Testis (tissue), 3 donors: ENCODE results near the gene SSC4D. TPM values are rescaled to one million over a fixed set of nuclear protein-coding genes. Genes with fewer than 3 reads are reported as not detected.
"Not testable (repeated sequence)": the region's sequence is repeated elsewhere in the genome, so short reads cannot be mapped to it uniquely, and the experiment has no call there.

Experiments
- DNase-seq: peaks from one replicate; pipeline ENCODE4 v3.0.0-alpha.2; 2019
- H3K27ac ChIP-seq, 2 donors: fragments of 200-600 bp; sonication (generic); one replicate each; pipeline ENCODE4 v1.5.1; 2019
- H3K27me3 ChIP-seq: fragments of 200-600 bp; sonication (generic); one replicate; pipeline ENCODE4 v1.5.1; 2019
- H3K36me3 ChIP-seq: fragments of 200-600 bp; sonication (generic); one replicate; pipeline ENCODE4 v1.5.1; 2017; ENCODE audit warnings: low read depth; ENCODE audit errors: missing control alignments
- H3K4me1 ChIP-seq: fragments of 200-600 bp; sonication (generic); one replicate; pipeline ENCODE4 v1.5.1; 2019
- H3K4me3 ChIP-seq, 2 donors: fragments of 200-600 bp; sonication (generic); one replicate each; pipeline ENCODE4 v1.5.1; 2017 to 2019
- H3K9me3 ChIP-seq: fragments of 200-600 bp; sonication (generic); one replicate; pipeline ENCODE4 v1.5.1; 2017
- CTCF ChIP-seq, 3 experiments: fragments of 450-650 bp in 2 of 3; fragments of 200-600 bp in 1 of 3; sonication (generic) in 1 of 3; IDR thresholded peaks; one replicate each; pipeline ENCODE4 v1.5.1; 2016 to 2019; ENCODE audit warnings: antibody characterized with exemption in 3 of 3, mild to moderate bottlenecking in 2 of 3, moderate library complexity in 1 of 3
- POLR2A ChIP-seq: fragments of 450-650 bp; IDR thresholded peaks from one replicate; pipeline ENCODE4 v1.6.1; 2017; ENCODE audit warnings: antibody characterized with exemption, mild to moderate bottlenecking, moderate library complexity
- WGBS, 2 donors: methylation state at CpG; one replicate each; pipeline ENCODE4 v1.1.5; 2018; 5-methylcytosine and 5-hydroxymethylcytosine counted together
- intact Hi-C: fragments of 100-400 bp; cut with DNase I; formaldehyde crosslinking; loops from one replicate; pipeline ENCODE4 v1.15.1; 2023; ENCODE audit warnings: low total_unique reads
- polyA plus RNA-seq: library from polyadenylated mRNA; stranded (reverse); fragments of 350-450 nt; fragmentation: Illumina TruSeq; extraction: RNeasy Lipid Tissue Mini Kit (QIAGEN cat#74804); gene quantifications from one replicate; pipeline ENCODE4 v1.2.3, GENCODE V29; 2014; ENCODE audit warnings: low read depth, low replicate concordance; ENCODE audit not compliant: insufficient read depth
- total RNA-seq, 2 donors: library from RNA; depleted of rRNA; stranded (reverse); fragments of >200 nt; gene quantifications; one replicate each; pipeline ENCODE4 v1.2.3, GENCODE V29; 2016

The SSC4D gene
- total and polyA plus RNA-seq, 3 donors from 2014 or later, result 1.8 to 2.8 (median 2.3) TPM

GRCh38 chr7:76369018-76369417, 40.5 kb downstream of the SSC4D start:
- no peaks in the 10 kb centered on the region for H3K9me3 ChIP-seq
- intact Hi-C loops, result no loop called here
- no peaks in the 10 kb centered on the region for H3K27me3 ChIP-seq
- peaks cover 19% of the 10 kb centered on the region for H3K4me1 ChIP-seq
- no peak for DNase-seq
- H3K4me3 ChIP-seq, result no peak overlapping the region
- TF ChIP-seq POLR2A (no peak), CTCF (IDR thresholded peaks at IDR 0.05) (no peak)
- WGBS, 2 donors, result 78 to 91% methylated on average over 4 to 6 of the region's 6 CpGs
- H3K36me3 ChIP-seq, result no peaks in the 10 kb centered on the region
- H3K27ac ChIP-seq, result no peak overlapping the region

DNA sequence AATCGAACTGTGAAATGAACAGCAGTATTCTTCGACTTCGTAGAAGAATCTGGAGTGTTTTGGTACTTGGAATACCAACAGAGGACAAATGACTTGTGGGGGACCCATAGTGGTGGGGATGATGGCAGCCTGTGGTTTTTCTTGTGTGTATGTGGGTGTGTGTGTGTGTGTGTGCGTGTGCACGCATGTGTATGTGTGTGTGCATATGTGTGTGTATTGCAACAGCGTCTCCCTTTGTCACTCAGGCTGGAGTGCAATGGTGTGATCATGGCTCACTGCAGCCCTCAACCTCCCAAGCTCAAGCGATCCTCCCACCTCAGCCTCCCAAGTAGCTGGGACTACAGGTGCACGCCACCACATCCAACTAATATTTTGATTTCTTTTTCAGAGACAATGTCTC, 41.3 kb downstream of the SSC4D start:
- TF ChIP-seq CTCF (IDR thresholded peaks at IDR 0.05) (no peak), POLR2A (no peak)
- no peak for DNase-seq
- H3K4me1 ChIP-seq, result peaks cover 16% of the 10 kb centered on the region
- 85 to 95% methylated on average over 8 of the region's 8 CpGs for WGBS, 2 donors
- no peak overlapping the region for H3K4me3 ChIP-seq
- H3K27me3 ChIP-seq, result no peaks in the 10 kb centered on the region
- intact Hi-C loops, result no loop called here
- no peaks in the 10 kb centered on the region for H3K9me3 ChIP-seq
- H3K36me3 ChIP-seq, result no peaks in the 10 kb centered on the region
- H3K27ac ChIP-seq, result no peak overlapping the region

DNA sequence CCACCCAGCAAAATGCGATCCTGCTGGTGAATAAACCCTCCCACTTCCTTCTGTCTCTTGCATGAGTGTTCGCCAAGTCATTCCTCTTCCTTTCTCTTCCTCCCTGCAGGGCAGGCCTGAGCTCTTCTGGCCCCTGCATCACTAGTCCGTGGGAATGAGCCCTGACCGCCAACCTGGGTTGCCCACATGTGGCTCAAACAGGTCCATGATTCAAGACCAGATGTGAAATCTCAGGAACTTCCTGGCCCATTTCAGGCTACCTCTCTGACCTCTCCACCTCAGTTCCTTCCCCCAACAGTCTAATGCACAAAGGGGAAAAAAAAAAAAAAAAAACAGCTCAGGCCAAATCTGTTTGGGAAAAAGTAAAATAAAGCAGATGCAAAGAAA, 45.3 kb downstream of the SSC4D start:
- H3K4me3 ChIP-seq, result no peak overlapping the region
- WGBS, 2 donors, result 30 to 51% methylated on average over 4 of the region's 4 CpGs
- intact Hi-C loops, result no loop called here
- no peak for TF ChIP-seq CTCF (IDR thresholded peaks at IDR 0.05)
- TF ChIP-seq POLR2A, result no peak
- H3K36me3 ChIP-seq, result no peaks in the 10 kb centered on the region
- no peaks in the 10 kb centered on the region for H3K9me3 ChIP-seq
- H3K27me3 ChIP-seq, result no peaks in the 10 kb centered on the region
- H3K4me1 ChIP-seq, result peaks cover 16% of the 10 kb centered on the region
- DNase-seq, result no peak
- peak overlapping the region; percentile 65 to 88 for H3K27ac ChIP-seq

DNA sequence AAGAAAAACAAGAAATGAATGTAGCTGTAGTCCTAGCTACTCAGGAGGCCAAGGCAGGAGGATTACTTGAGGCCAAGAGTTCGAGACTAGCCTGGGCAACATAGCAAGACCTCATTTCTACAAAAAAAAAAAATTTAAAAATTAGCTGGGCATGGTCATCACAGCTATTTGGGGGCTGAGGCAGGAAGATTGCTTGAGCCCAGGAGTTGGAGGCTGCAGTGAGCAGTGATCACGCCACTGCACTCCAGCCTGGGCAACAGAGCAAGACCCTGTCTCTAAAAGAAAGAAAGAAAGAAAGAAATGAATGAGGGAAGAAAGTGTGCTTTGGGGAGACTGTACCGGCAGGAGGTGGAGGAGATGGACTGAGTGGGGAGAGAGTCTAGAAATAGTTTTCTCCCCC, 45.7 kb downstream of the SSC4D start:
- WGBS, 2 donors, result 80 to 85% methylated on average over 3 of the region's 3 CpGs
- Histone ChIP-seq H3K4me1 (peaks cover 16% of the 10 kb centered on the region), H3K27ac (peak overlapping the region in 1 of 2 donors; percentile 88)
- H3K36me3 ChIP-seq, H3K9me3 ChIP-seq, H3K4me3 ChIP-seq, intact Hi-C loops, H3K27me3 ChIP-seq, DNase-seq: not testable (repeated sequence)

DNA sequence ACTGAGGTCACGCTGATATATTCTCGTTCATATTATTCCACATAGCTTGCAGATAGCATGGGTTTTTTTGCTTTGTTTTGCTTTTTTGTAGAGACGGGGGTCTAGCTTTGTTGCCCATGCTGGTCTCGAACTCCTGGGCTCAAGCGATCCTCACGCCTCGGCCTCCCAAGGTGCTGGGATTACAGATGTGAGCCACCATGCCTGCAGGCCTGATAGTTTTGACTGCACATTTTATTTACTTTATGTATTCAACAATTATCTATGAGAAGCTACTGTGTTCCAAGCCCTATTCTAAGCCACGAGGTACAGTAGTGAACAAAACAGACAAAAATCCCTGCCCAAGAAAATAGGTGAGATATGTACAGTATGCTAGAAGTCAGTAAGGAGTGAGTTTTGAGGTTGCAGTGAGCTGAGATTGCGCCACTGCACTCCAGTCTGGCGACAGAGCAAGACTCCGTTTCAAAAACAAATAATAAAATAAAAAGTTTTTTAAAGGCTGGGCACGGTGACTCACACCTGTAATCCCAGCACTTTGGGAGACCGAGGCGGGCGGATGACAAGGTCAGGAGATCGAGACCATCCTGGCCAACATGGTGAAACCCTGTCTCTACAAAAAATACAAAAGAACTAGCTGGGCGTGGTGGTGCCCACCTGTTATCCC, 49.4 kb downstream of the SSC4D start:
- Histone ChIP-seq H3K4me3 (peak overlapping the region in 1 of 2 donors; percentile 84), H3K36me3 (no peaks in the 10 kb centered on the region), H3K27ac (peak overlapping the region; percentile 100), H3K9me3 (no peaks in the 10 kb centered on the region), H3K4me1 (peaks cover 23% of the 10 kb centered on the region), H3K27me3 (no peaks in the 10 kb centered on the region)
- 64 to 73% methylated on average over 17 of the region's 17 CpGs for WGBS, 2 donors
- DNase-seq, result no peak
- no peak for TF ChIP-seq POLR2A
- no peak for TF ChIP-seq CTCF (IDR thresholded peaks at IDR 0.05)
- intact Hi-C loops, result no loop called here
